Kidney (tissue), 14 donors: Measurements from ENCODE around the gene AMFR. TPM values are rescaled to one million over a fixed set of nuclear protein-coding genes. Genes with fewer than 3 reads are reported as not detected.

ENCODE experiments used
- DNase-seq, 5 donors: peaks; one replicate each; pipeline ENCODE4 v3.0.0-alpha.2; 2013 to 2020
- FAIRE-seq: peaks from 2 replicates; lab custom pipeline; 2012; peaks lifted over from hg19 to GRCh38; lab: Jason Lieb, UNC
- H3K27ac ChIP-seq, 2 donors: one replicate each; pipeline ENCODE4 v1.7.0; 2013; ENCODE audit warnings: low read depth in 2 of 2, low read length in 2 of 2, inconsistent platforms in 1 of 2
- H3K27me3 ChIP-seq: one replicate; pipeline ENCODE4 v1.7.1; 2013; ENCODE audit warnings: low read length, inconsistent platforms; ENCODE audit not compliant: control insufficient read depth, insufficient read depth
- H3K36me3 ChIP-seq, 3 donors: one replicate each; pipeline versions ENCODE4 v1.7.0 to v1.7.1; 2013; ENCODE audit warnings: low read length in 3 of 3, control low read depth in 1 of 3, inconsistent platforms in 1 of 3; ENCODE audit not compliant: insufficient read depth in 3 of 3, control insufficient read depth in 2 of 3
- H3K4me1 ChIP-seq, 3 donors: one replicate each; pipeline versions ENCODE4 v1.7.0 to v1.7.1; 2013; ENCODE audit warnings: low read length in 3 of 3, inconsistent platforms in 1 of 3, low read depth in 1 of 3; ENCODE audit not compliant: control insufficient read depth in 2 of 3, insufficient read depth in 2 of 3
- H3K4me3 ChIP-seq, 3 donors: one replicate each; pipeline versions ENCODE4 v1.7.0 to v1.8.1; 2013; ENCODE audit warnings: low read length in 3 of 3, control low read depth in 1 of 3, inconsistent platforms in 1 of 3
- H3K9ac ChIP-seq, 3 donors: one replicate each; pipeline versions ENCODE4 v1.7.0 to v1.7.1; 2013; ENCODE audit warnings: low read length in 3 of 3, control low read depth in 1 of 3, inconsistent platforms in 1 of 3
- H3K9me3 ChIP-seq, 3 donors: one replicate each; pipeline versions ENCODE4 v1.7.0 to v1.7.1; 2013; ENCODE audit warnings: low read length in 3 of 3, control low read depth in 1 of 3, inconsistent platforms in 1 of 3; ENCODE audit not compliant: control insufficient read depth in 2 of 3, insufficient read depth in 1 of 3
- CTCF ChIP-seq: IDR thresholded peaks from 3 replicates; pipeline ENCODE4 v1.5.1; 2012; ENCODE audit warnings: mild to moderate bottlenecking, moderate library complexity, borderline replicate concordance; ENCODE audit not compliant: insufficient read depth; ENCODE audit errors: extremely low read depth
- intact Hi-C: fragments of 100-400 bp; cut with DNase I; formaldehyde crosslinking; loops from one replicate; pipeline ENCODE4 v1.11.1; 2022
- polyA plus RNA-seq: library from polyadenylated mRNA; stranded (reverse); fragments of 350-450 nt; fragmentation: Illumina TruSeq; extraction: RNeasy Lipid Tissue Mini Kit (QIAGEN cat#74804); gene quantifications from one replicate; pipeline ENCODE4 v1.2.3, GENCODE V29; 2014; ENCODE audit warnings: low read depth, low replicate concordance; ENCODE audit not compliant: insufficient read depth
- total RNA-seq: library from RNA; stranded (reverse); fragmentation: NEBNext Ultra II Directional; extraction: Animal tissue kit (Norgen Biotek cat#: 25700); gene quantifications from one replicate; pipeline ENCODE4 v1.2.1, GENCODE V29; 2021
- donor health status: control.
- donor health status: control.
- donor health status: control.
- donor health status: control.
- donor health status: control.
- donor health status: DM: yes; HTN: yes; CAD: no.
- donor health status: Normal renal cell carcinoma (clear cell type).

Gene AMFR
- total and polyA plus RNA-seq, 2 donors from 2014 or later = 143 to 163 TPM

DNA sequence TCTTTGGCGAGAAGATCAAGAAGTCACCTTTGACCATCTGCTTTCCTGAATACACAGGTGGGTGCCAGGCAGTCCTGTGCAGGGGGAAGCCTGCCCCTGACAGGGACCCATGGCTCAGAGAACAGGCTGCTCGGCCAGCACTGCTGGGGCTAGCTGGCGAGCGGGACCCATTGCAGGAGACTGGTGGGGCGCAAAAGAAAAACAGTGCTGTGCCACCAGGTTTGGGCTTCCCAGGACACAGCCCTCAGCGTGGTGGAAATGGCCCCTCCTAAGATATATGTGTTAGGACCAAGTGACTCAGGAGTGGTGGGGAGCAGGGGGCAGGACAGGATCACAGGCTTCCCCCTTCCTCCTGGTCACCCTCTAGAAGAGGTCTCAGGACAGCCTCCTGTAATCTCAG, 73.9 kb downstream of the AMFR start:
- H3K27ac ChIP-seq = no peak overlapping the region
- H3K27me3 ChIP-seq = no peaks in the 10 kb centered on the region
- no peak overlapping the region for H3K9ac ChIP-seq
- H3K36me3 ChIP-seq = no peaks in the 10 kb centered on the region
- no peak overlapping the region for H3K4me3 ChIP-seq
- H3K4me1 ChIP-seq = peaks cover 0 to 4% (median 0%) of the 10 kb centered on the region in 3 donors
- TF ChIP-seq CTCF = no peak
- no peaks in the 10 kb centered on the region for H3K9me3 ChIP-seq
- FAIRE-seq (no peak), DNase-seq (no peak)
- intact Hi-C loops = no loop called here

- FAIRE-seq (no peak), DNase-seq (peak in 3 of 5 donors; percentile 48 to 53 (median 51))
- no peak for TF ChIP-seq CTCF
- Histone ChIP-seq H3K27ac (no peak overlapping the region), H3K4me3 (no peak overlapping the region), H3K27me3 (no peaks in the 10 kb centered on the region), H3K36me3 (no peaks in the 10 kb centered on the region), H3K9me3 (no peaks in the 10 kb centered on the region), H3K4me1 (no peaks in the 10 kb centered on the region), H3K9ac (no peak overlapping the region)
- intact Hi-C loops = no loop called here
These were observed 74.6 kb downstream of the AMFR start for GRCh38 chr16:56350491-56351405.

- no peaks in the 10 kb centered on the region for H3K9me3 ChIP-seq
- no peaks in the 10 kb centered on the region for H3K36me3 ChIP-seq
- H3K9ac ChIP-seq = no peak overlapping the region
- intact Hi-C loops = no loop called here
- no peaks in the 10 kb centered on the region for H3K4me1 ChIP-seq
- FAIRE-seq = no peak
- DNase-seq = peak in 1 of 5 donors; percentile 51
- H3K4me3 ChIP-seq = no peak overlapping the region
- no peak for TF ChIP-seq CTCF
- no peaks in the 10 kb centered on the region for H3K27me3 ChIP-seq
- no peak overlapping the region for H3K27ac ChIP-seq
These were observed 75.6 kb downstream of the AMFR start for GRCh38 chr16:56349711-56350161.
